NT2/D1 (cell line): ENCODE measurements around the gene ARHGEF35.
"Not testable (repeated sequence)": the region's sequence is repeated elsewhere in the genome, so short reads cannot be mapped to it uniquely, and the experiment has no call there.

Experiments
- SUZ12 ChIP-seq: IDR thresholded peaks from 2 replicates; pipeline ENCODE4 v1.6.1; 2011; ENCODE audit not compliant: insufficient read length, insufficient read depth; ENCODE audit errors: extremely low read depth
- ZNF274 ChIP-seq: IDR thresholded peaks from 2 replicates; pipeline ENCODE4 v1.6.1; 2011; ENCODE audit warnings: mild to moderate bottlenecking, low read depth, low read length

GRCh38 chr7:144187848-144188247 is 7.8 kb downstream of the ARHGEF35 start:
- not testable (repeated sequence) for TF ChIP-seq SUZ12, ZNF274
